Measurements from ENCODE around the gene HLA-C. TPM values are rescaled to one million over a fixed set of nuclear protein-coding genes. Genes with fewer than 3 reads are reported as not detected.
"Not testable (repeated sequence)": the region's sequence is repeated elsewhere in the genome, so short reads cannot be mapped to it uniquely, and the experiment has no call there.

Gene HLA-C
- total RNA-seq, result 260 and 426 TPM in 2 replicates

- peak; percentile 90 for DNase-seq (ENCODE audit: low read depth, low spot score)
These were observed at the start of gene HLA-C for GRCh38 chr6:31271641-31272357. TSS of gene HLA-C (minus strand) at chr6:31272092. CDS start at chr6:31272071, 21 bp downstream.

- DNase-seq (ENCODE audit: low read depth, low spot score), result no peak
These were observed 49.3 kb upstream of the HLA-C start for GRCh38 chr6:31321005-31321707.

- DNase-seq (ENCODE audit: low read depth, low spot score), result no peak
These were observed 45.1 kb upstream of the HLA-C start for GRCh38 chr6:31317036-31317435.

- no peak for DNase-seq (ENCODE audit: low read depth, low spot score)
These were observed 37.7 kb upstream of the HLA-C start for GRCh38 chr6:31309641-31310040.

GRCh38 chr6:31308845-31309175 lies 36.9 kb upstream of the HLA-C start:
- DNase-seq (ENCODE audit: low read depth, low spot score), result no peak

- DNase-seq (ENCODE audit: low read depth, low spot score), result no peak
These were observed 36.4 kb upstream of the HLA-C start for GRCh38 chr6:31308050-31308844.

- no peak for DNase-seq (ENCODE audit: low read depth, low spot score)
These were observed 35.8 kb upstream of the HLA-C start for GRCh38 chr6:31307669-31308049.

GRCh38 chr6:31305703-31306219 lies 33.9 kb upstream of the HLA-C start:
- no peak for DNase-seq (ENCODE audit: low read depth, low spot score)

GRCh38 chr6:31304683-31305082 lies 32.8 kb upstream of the HLA-C start:
- no peak for DNase-seq (ENCODE audit: low read depth, low spot score)

- DNase-seq (ENCODE audit: low read depth, low spot score), result no peak
These were observed 28.9 kb upstream of the HLA-C start for GRCh38 chr6:31300797-31301196.

GRCh38 chr6:31299947-31300346 lies 28.1 kb upstream of the HLA-C start:
- DNase-seq (ENCODE audit: low read depth, low spot score), result no peak

GRCh38 chr6:31299511-31299910 lies 27.6 kb upstream of the HLA-C start:
- DNase-seq (ENCODE audit: low read depth, low spot score), result no peak

- DNase-seq (ENCODE audit: low read depth, low spot score), result no peak
These were observed 22.2 kb upstream of the HLA-C start for GRCh38 chr6:31294056-31294455.

GRCh38 chr6:31293343-31293742 lies 21.5 kb upstream of the HLA-C start:
- no peak for DNase-seq (ENCODE audit: low read depth, low spot score)

- no peak for DNase-seq (ENCODE audit: low read depth, low spot score)
These were observed 17.9 kb upstream of the HLA-C start for GRCh38 chr6:31289788-31290187.

GRCh38 chr6:31287619-31288018 lies 15.7 kb upstream of the HLA-C start:
- DNase-seq (ENCODE audit: low read depth, low spot score), result no peak

- DNase-seq (ENCODE audit: low read depth, low spot score), result no peak
These were observed 14.1 kb upstream of the HLA-C start for GRCh38 chr6:31285982-31286381.

- DNase-seq (ENCODE audit: low read depth, low spot score), result no peak
These were observed 13.6 kb upstream of the HLA-C start for GRCh38 chr6:31285486-31285885.

GRCh38 chr6:31279647-31280046 lies 7.8 kb upstream of the HLA-C start:
- not testable (repeated sequence) for DNase-seq (ENCODE audit: low read depth, low spot score)

- no peak for DNase-seq (ENCODE audit: low read depth, low spot score)
These were observed 1.1 kb upstream of the HLA-C start for GRCh38 chr6:31272836-31273626.

- DNase-seq (ENCODE audit: low read depth, low spot score), result no peak
These were observed 544 bp upstream of the HLA-C start for GRCh38 chr6:31272436-31272835.

Measured in pulmonary artery endothelial cell (primary cell).